Hypothalamus (tissue), 51 donors: ENCODE measurements around the gene DIP2C.
"Not testable (repeated sequence)": the region's sequence is repeated elsewhere in the genome, so short reads cannot be mapped to it uniquely, and the experiment has no call there.

Source experiments
- DNase-seq, 51 donors: peaks; one replicate each; lab custom pipeline; 2025; lab: John Stamatoyannopoulos, UW

Gene DIP2C

DNA sequence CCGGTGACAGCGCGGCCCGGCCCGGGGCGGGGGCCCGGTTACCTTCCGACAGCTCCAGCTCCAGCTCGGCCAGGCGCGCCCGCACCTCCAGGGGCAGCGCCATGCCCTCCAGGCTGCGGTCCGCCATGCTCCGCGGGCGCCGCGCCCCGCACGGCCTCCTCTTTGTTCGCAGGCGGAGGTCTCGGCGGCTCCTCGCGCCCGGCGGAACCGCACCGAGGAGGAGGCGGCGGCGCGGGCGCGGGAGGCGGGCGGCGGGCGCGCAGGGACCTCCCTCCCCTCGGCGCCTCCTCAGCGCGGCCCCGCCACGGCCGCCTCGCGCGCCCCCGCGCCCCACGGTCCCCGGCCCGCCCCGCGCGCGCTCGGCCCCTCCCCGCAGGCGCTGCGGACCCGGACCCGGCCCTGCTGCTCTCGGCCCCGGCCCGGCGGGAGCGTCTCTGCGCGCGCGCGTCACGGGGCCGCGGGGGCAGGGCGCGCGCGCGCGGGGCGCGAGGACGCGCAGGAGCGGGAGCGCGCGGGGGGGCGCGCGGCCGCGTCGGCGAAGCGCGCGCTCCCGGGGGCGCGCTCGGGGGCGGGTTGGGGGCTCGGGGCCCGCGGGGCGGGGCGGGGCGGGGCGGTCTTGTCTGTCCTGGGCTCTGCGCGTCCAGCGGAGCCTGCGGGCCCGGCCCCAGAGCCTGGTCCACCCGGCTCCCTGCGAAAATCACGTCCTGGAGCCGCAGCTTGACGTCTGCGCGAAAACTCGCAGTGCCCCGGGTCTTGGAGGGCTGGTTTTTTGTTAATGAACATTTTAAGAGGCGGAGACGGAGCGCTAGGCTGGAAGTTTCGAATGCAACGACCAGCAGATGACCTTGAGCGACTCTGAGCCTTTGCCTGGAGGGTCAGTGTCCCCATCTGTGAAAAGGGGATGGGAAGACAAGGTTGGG lies at the start of gene DIP2C:
DIP2C (minus strand) TSS at position 217 of the 920 bp plus-strand sequence; CDS start at position 127, 90 bp downstream.
- DNase-seq, result peak in 40 of 51 donors; percentile 17 to 84 (median 59)

DNA sequence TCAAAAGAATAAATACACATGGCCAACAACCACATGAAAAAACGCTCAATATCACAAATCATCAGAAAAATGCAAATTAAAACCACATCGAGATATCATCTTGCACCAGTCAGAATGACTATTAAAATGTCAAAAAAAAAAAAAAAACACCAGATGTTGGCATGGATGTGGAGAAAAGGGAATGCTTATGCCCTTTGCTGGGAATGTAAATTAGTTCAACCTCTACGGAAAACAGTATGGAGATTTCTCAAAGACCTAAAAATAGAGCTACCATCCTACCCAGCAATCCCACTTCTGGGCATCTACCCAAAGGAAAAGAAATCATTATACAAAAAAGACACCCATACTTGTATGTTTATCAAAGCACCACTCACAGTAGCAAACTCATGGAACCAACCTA lies 45.0 kb upstream of the DIP2C start:
- no peak for DNase-seq

DNA sequence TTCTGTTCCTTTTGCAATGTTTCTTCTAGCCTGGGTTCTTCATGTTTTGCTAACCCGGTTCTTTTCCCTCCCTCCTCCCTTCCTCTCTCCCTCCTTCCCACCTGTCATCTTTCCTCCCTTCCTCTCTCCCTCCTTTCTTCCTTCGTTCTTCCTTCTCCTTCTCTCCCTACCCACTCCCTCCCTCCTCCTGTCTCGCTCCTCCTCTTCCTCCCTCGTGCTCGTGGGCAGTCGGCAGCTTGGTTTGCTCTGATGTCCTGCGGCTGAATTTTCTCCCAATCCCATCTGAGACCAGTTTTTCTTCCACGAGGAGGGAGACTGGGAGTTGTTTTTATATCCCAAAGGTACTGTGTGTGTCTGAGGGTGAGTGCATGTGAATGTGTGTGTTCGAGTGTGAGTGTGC lies 43.6 kb upstream of the DIP2C start:
- no peak for DNase-seq

- DNase-seq, result no peak
Observed at GRCh38 chr10:729213-729612, 39.7 kb upstream of the DIP2C start.

GRCh38 chr10:728603-729002 lies 39.1 kb upstream of the DIP2C start:
- DNase-seq, result no peak

DNA sequence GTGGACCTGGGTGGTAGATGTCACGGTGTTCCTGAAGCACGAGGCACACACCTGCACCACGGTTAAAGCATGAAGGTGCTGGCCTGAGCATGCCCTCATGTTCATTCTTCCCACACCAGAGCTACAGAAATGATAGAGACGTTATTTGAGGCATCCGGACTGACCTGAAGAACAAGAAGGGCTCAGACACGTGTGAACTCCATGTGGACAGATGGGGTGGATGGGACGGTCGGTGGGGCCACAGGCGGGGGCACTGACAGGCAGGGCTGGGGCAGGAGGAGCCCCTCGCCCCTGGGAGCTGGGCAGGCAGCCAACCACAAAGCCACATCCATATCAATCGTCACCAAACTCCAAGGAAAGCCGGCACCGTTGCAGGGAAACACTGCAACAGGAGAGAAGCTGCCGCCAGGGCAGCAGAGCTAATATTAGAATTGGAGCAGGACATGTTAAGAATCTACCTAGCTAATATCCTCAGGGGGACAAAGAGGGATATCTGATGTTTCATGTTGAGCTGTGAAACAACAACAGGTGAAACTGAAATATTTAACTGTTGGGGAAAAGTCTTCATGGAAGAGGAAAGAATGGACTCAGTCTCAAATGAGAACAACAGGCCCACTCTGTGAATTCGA lies 37.8 kb upstream of the DIP2C start:
- DNase-seq, result no peak

DNA sequence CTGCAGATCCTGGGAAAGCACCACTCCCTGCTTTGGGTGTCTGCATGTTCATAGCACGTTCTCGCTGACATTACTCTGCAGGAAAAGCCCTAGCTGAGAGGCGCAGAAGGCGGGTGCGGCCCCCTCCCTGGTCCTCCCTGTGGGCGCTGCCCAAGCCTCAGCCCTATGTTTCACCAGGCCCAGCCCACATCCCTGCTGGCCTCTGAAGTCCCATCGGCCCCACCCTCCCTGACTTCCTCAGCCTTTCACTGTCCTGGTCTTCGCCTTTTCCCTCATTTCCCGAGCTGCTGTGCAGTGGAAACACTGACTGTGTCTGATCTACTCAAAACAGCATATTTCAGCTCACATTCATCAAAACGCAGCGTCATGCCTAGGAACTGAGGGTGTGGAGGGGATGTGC lies 36.3 kb upstream of the DIP2C start:
- DNase-seq, result no peak

DNA sequence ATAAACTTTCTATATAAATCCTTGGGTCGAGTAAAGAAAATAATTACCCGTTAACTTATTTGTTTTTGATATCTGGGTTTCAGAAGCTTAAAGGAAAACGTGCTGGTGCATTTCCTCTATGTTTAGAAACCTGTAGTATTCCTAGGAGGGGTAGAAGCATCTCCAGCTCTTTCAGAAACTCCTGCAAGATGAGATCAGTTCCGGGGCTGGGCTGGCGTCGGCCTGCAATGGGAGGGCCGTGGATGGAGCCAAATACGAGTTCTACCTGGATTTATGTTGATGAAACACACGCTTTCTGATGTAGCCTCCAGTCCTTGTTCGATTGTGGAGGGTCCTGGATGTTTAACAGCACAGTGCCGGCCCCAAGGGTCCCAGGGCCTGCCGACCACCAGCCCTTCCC lies 35.8 kb upstream of the DIP2C start:
- no peak for DNase-seq

GRCh38 chr10:723973-724372 lies 34.5 kb upstream of the DIP2C start:
- no peak for DNase-seq

GRCh38 chr10:722281-723060 lies 33.0 kb upstream of the DIP2C start:
- no peak for DNase-seq

DNA sequence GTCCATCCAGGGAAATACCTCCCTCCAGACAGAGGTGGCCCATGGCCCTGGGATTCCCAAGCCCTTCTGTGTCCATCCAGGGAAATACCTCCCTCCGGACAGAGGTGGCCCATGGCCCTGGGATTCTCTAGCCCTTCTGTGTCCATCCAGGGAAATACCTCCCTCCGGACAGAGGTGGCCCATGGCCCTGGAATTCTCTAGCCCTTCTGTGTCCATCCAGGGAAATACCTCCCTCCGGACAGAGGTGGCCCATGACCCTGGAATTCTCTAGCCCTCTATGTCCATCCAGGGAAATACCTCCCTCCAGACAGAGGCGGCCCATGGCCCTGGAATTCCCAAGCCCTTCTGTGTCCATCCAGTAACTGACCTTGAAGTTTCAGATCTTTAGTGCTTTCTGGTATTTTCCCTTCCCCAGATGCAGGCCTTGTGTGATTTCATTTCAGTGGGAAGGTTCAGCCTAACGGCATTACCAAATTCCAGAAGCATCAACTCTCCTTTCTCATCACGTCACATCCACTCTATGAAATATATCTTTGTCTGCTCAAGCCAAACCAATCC lies 28.8 kb upstream of the DIP2C start:
- peak in 3 of 51 donors; percentile 1 to 21 (median 16) for DNase-seq

GRCh38 chr10:717458-717857 lies 28.0 kb upstream of the DIP2C start:
- DNase-seq, result no peak

- no peak for DNase-seq
Observed at GRCh38 chr10:716821-717220, 27.4 kb upstream of the DIP2C start.

GRCh38 chr10:714214-714613 lies 24.7 kb upstream of the DIP2C start:
- DNase-seq, result no peak

DNA sequence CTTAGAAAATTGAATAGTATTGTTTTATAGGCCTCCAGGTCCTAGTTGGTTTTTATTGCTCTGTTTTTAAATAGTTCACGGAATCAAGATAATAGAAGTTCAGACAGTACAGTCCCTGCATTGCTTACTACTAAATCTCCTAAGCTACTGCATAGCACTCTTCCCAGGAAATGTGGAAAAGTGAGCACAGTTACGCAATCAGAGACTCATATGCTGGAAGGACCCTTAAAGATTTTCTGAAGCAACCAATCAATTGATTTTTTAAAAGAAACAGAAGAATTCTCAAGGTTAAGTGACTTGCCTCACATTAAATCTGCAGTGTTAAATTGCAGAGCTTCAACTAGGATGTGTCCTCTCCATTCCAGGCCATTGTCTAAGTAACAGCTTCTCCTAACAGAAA lies 23.1 kb upstream of the DIP2C start:
- no peak for DNase-seq

- DNase-seq, result no peak
Observed at GRCh38 chr10:712089-712488, 22.6 kb upstream of the DIP2C start.

- DNase-seq, result no peak
Observed at GRCh38 chr10:707861-708260, 18.4 kb upstream of the DIP2C start.

DNA sequence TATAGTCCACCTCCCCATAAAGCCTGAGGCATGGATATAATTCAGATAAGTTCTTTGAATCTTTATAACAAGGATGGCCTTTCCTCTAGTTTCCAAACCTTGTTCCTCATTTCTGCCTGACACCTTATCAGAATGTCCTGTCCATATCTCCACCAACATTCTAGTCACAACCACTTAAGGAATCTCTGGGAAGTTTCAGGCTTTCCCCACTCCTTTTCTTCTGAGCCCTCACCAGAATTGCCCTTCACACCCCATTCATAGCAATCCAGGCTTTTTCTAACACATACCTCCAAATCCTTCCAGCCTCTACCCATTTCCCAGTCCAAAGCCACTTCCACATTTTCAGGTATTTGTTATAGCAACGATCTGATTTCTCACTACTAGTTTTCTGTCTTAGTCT lies 18.0 kb upstream of the DIP2C start:
- no peak for DNase-seq

- DNase-seq, result no peak
Observed at GRCh38 chr10:703118-703517, 13.7 kb upstream of the DIP2C start.

GRCh38 chr10:700183-700582 lies 10.7 kb upstream of the DIP2C start:
- DNase-seq, result not testable (repeated sequence)
